Upper lobe of left lung (tissue), 6 donors: ENCODE results near the gene NMRK2. TPM values are rescaled to one million over a fixed set of nuclear protein-coding genes. Genes with fewer than 3 reads are reported as not detected.
"Not testable (repeated sequence)": the region's sequence is repeated elsewhere in the genome, so short reads cannot be mapped to it uniquely, and the experiment has no call there.

Source experiments
- ATAC-seq, 2 donors: fragments of 200-7000 bp; cut with Tn5 transposase; one replicate each; pipeline ENCODE4 v1.9.1; 2022; ENCODE audit warnings: mild to moderate bottlenecking in 2 of 2, moderate library complexity in 2 of 2; ENCODE audit not compliant: low FRiP score in 2 of 2
- DNase-seq, 2 donors: peaks; one replicate each; pipeline ENCODE4 v3.0.0-alpha.2; 2019 to 2020
- H3K27ac ChIP-seq, 4 donors: fragments of 200-600 bp; sonication (generic); one replicate each; pipeline ENCODE4 v1.5.1; 2016 to 2019
- H3K27me3 ChIP-seq, 4 donors: fragments of 200-600 bp; sonication (generic); one replicate each; pipeline ENCODE4 v1.5.1; 2017 to 2019
- H3K36me3 ChIP-seq, 4 donors: fragments of 200-600 bp; sonication (generic); one replicate each; pipeline ENCODE4 v1.5.1; 2016 to 2019
- H3K4me1 ChIP-seq, 4 donors: fragments of 200-600 bp; sonication (generic); one replicate each; pipeline ENCODE4 v1.5.1; 2018 to 2019
- H3K4me3 ChIP-seq, 4 donors: fragments of 200-600 bp; sonication (generic); one replicate each; pipeline ENCODE4 v1.5.1; 2017 to 2019; ENCODE audit warnings: mild to moderate bottlenecking in 2 of 4, moderate library complexity in 1 of 4
- H3K9me3 ChIP-seq, 4 donors: fragments of 200-600 bp; sonication (generic); one replicate each; pipeline ENCODE4 v1.5.1; 2018 to 2019
- EP300 ChIP-seq, 4 donors: sonication (generic); formaldehyde crosslinking; IDR thresholded peaks; one replicate each; pipeline ENCODE4 v1.5.1; 2017; ENCODE audit warnings: antibody characterized with exemption in 4 of 4, control low read depth in 2 of 4
- POLR2A ChIP-seq, 4 donors: fragments of 450-650 bp; IDR thresholded peaks; one replicate each; pipeline ENCODE4 v1.5.1; 2016 to 2017; ENCODE audit warnings: antibody characterized with exemption in 4 of 4, mild to moderate bottlenecking in 2 of 4
- POLR2AphosphoS5 ChIP-seq, 2 donors: sonication (generic); formaldehyde crosslinking; IDR thresholded peaks; one replicate each; pipeline ENCODE4 v1.5.1; 2017; ENCODE audit warnings: antibody characterized with exemption in 2 of 2
- WGBS, 2 donors: methylation state at CpG; one replicate each; pipeline ENCODE4 v1.1.5; 2017 to 2018; 5-methylcytosine and 5-hydroxymethylcytosine counted together
- total RNA-seq, 6 donors: library from RNA; depleted of rRNA in 4 of 6; stranded (reverse); fragments of >200 nt in 4 of 6; gene quantifications; one replicate each; pipeline versions ENCODE4 v1.1.0 to v1.2.1, GENCODE V29; 2016 to 2021
- TF ChIP-seq, protein P1 (sequence below), 6 experiments: fragments of 450-650 bp in 4 of 6; fragments of 200-600 bp in 2 of 6; sonication (generic) in 2 of 6; IDR thresholded peaks; one replicate each; pipeline ENCODE4 v1.5.1; 2016 to 2019; ENCODE audit warnings: antibody characterized with exemption in 6 of 6
- donor health status: DM: no; HTN: no; CAD: no; lungs with moderate emphysema.
- donor health status: DM: no; HTN: yes; CAD: no; lungs with severe emphysema.

The NMRK2 gene
- total RNA-seq, 6 donors from 2014 or later = not detected

DNA sequence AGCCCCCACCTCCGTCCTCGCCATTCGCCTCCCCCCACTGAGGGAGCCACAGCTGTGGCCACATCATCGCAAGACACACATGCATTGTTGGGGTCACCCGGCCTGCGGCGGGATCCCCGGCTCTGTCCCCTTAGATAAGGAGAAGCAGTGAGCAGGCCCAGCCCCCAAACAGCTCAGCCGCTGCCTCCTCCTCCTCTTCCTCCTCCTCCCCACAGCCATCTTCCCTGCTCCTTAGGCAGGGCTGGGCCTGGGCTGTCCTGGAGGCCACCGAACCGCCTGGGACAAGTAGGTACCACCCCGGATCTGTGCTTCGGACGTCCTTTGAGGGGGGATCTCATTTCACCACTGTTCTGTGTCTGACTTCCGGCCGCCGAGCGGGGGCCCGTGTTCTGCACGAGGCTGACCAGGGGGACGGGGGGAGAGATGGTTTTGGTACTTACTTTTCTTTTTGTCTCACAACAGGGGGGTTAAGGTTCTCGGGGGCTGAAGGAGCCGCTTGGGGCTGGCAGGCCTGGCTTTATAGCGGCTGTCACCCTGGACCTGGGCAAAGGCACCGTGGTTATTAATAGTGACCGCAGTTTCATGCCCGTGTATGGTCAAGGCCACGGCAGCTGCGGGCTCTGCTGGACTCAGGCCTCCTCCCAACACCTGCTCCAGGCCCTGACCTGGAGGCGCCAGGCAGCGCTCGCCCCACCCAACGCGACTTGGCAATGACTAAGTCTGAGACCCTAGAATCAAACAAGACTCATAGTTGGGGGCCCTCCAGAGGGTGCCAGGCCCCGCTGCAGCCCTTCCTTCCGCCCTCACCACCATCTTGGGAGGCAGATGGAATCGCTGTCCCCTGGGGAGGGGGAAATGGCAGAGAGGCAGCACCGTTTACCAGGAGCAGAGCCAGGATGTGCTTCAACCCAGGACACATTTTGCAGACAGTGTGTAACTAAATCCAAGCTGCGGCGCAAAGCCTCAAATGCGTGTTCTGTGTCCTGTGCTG is 18.3 kb downstream of the NMRK2 start:
- DNase-seq (peak in 1 of 2 donors; percentile 82), ATAC-seq (no peak)
- WGBS, 2 donors = 34 to 38% methylated on average over 15 to 36 of the region's 41 CpGs

DNA sequence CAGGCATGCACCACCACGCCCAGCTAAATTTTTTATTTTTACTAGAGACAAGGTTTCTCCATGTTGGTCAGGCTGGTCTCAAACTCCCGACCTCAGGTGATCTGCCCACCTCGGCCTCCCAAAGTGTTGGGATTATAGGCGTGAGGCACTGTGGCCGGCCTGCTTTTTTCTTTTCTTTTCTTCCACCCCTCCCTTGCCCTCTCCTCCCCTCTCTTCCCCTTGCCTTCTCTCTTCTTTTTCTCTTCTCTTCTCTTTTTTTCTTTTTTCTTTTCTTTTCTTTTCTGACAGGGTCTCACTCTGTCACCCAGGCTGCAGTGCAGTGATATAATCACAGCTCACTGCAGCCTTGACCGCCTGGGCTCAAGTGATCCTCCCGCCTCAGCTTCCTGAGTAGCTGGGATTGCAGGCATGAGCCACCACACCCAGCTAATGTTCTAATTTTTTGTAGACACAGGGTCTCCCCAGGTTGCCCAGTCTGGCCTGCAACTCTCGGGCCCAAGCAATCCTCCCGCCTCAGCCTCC is 19.9 kb downstream of the NMRK2 start:
- Histone ChIP-seq H3K36me3 (peaks cover 0 to 22% (median 15%) of the 10 kb centered on the region in 4 donors), H3K4me1 (peaks cover 0 to 16% (median 6%) of the 10 kb centered on the region in 4 donors)
- H3K4me3 ChIP-seq, H3K9me3 ChIP-seq, ATAC-seq, H3K27ac ChIP-seq, DNase-seq, H3K27me3 ChIP-seq: not testable (repeated sequence)
- WGBS, 2 donors = 84 to 88% methylated on average over 8 to 9 of the region's 9 CpGs

More for the DNA sequence above, 18.3 kb downstream of the NMRK2 start:
- Histone ChIP-seq H3K27ac (peak overlapping the region in 3 of 4 donors; percentile 30 to 54 (median 49)), H3K4me1 (peaks cover 0 to 16% (median 6%) of the 10 kb centered on the region in 4 donors), H3K36me3 (peaks cover 0 to 9% (median 6%) of the 10 kb centered on the region in 4 donors), H3K4me3 (peak overlapping the region in 3 of 4 donors; percentile 3 to 27 (median 22)), H3K9me3 (no peaks in the 10 kb centered on the region), H3K27me3 (peaks cover 0 to 6% (median 0%) of the 10 kb centered on the region in 4 donors)
- no peak for TF ChIP-seq EP300 (IDR thresholded peaks at IDR 0.05)
- no peak for TF ChIP-seq POLR2A (IDR thresholded peaks at IDR 0.05)
- TF ChIP-seq, protein P1, sequence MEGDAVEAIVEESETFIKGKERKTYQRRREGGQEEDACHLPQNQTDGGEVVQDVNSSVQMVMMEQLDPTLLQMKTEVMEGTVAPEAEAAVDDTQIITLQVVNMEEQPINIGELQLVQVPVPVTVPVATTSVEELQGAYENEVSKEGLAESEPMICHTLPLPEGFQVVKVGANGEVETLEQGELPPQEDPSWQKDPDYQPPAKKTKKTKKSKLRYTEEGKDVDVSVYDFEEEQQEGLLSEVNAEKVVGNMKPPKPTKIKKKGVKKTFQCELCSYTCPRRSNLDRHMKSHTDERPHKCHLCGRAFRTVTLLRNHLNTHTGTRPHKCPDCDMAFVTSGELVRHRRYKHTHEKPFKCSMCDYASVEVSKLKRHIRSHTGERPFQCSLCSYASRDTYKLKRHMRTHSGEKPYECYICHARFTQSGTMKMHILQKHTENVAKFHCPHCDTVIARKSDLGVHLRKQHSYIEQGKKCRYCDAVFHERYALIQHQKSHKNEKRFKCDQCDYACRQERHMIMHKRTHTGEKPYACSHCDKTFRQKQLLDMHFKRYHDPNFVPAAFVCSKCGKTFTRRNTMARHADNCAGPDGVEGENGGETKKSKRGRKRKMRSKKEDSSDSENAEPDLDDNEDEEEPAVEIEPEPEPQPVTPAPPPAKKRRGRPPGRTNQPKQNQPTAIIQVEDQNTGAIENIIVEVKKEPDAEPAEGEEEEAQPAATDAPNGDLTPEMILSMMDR (IDR thresholded peaks at IDR 0.05) = no peak
- TF ChIP-seq POLR2AphosphoS5 (IDR thresholded peaks at IDR 0.05) = no peak

DNA sequence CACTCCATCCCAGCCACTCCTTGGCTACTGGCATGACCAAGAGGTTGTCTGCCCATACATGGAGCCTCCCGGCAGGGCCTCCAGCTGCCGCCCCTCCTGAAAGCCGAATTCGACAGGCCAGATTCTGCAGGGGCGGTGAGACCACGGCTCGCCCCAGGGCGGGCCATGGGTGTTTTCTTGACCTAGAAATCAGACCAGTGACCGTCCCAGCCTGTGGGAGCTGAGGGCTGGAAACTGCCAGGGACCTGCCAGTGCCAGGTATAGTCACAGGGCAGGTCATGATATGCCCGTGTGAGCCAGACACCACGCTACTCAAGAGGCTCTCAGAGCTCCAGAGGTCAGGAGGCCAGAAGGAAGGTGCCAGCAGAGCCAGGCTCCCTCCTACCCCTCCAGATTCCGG is 21.2 kb downstream of the NMRK2 start:
- 91% methylated on average over 1 to 12 of the region's 12 CpGs for WGBS, 2 donors
- Histone ChIP-seq H3K27me3 (peaks cover 0 to 6% (median 0%) of the 10 kb centered on the region in 4 donors), H3K4me3 (no peak overlapping the region), H3K9me3 (no peaks in the 10 kb centered on the region), H3K27ac (no peak overlapping the region), H3K4me1 (peaks cover 0 to 16% (median 6%) of the 10 kb centered on the region in 4 donors), H3K36me3 (peaks cover 6 to 35% (median 28%) of the 10 kb centered on the region in 4 donors)
- no peak for ATAC-seq
- no peak for DNase-seq
- TF ChIP-seq POLR2AphosphoS5 (IDR thresholded peaks at IDR 0.05) (no peak), EP300 (IDR thresholded peaks at IDR 0.05) (no peak), POLR2A (IDR thresholded peaks at IDR 0.05) (no peak)
- TF ChIP-seq, protein P1 (IDR thresholded peaks at IDR 0.05) = no peak

DNA sequence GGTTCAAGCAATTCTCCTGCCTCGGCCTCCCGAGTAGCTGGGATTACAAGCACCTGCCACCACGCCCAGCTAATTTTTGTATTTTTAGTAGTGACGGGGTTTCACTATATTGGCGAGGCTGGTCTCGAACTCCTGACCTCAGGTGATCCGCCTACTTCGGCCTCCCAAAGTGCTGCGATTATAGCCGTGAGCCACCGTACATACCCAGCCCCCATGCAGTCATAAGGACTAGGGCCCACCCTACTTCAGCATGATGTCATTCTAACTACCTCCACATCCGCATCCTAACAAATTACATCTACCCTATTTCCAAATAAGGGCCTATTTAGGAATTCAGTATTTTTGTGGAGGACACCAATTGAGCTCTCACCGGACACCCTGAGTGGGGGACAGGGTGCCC is 22.4 kb downstream of the NMRK2 start:
- Histone ChIP-seq H3K4me1 (peaks cover 0 to 16% (median 5%) of the 10 kb centered on the region in 4 donors), H3K36me3 (peaks cover 16 to 47% (median 40%) of the 10 kb centered on the region in 4 donors)
- DNase-seq, H3K27me3 ChIP-seq, H3K4me3 ChIP-seq, H3K9me3 ChIP-seq, ATAC-seq, H3K27ac ChIP-seq: not testable (repeated sequence)
- 90 to 96% methylated on average over 13 of the region's 13 CpGs for WGBS, 2 donors

DNA sequence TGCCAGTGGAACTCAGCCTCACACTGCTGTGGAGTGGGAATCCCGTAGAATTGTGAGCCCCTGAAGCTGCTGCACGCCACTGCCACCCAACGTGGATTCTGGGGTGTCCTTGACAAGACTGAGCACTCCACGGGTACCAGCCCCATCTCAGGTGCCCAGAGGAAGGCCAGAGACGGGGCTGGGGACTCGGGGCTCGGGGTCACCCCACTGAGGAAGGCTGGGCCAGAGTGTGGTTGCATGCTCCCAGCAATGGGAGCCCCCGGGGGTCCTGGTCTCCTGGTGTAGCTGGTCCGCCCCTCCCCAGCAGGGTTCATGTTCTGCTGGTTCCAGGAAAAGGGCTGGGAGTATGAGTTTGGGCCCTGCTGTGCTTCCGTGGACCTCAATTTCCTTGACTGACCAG is 22.8 kb downstream of the NMRK2 start:
- ATAC-seq = no peak
- Histone ChIP-seq H3K36me3 (peaks cover 20 to 51% (median 44%) of the 10 kb centered on the region in 4 donors), H3K9me3 (no peaks in the 10 kb centered on the region), H3K4me1 (peaks cover 0 to 12% (median 2%) of the 10 kb centered on the region in 4 donors), H3K27me3 (peaks cover 0 to 2% (median 0%) of the 10 kb centered on the region in 4 donors), H3K4me3 (no peak overlapping the region), H3K27ac (no peak overlapping the region)
- TF ChIP-seq POLR2A (IDR thresholded peaks at IDR 0.05) (no peak), EP300 (IDR thresholded peaks at IDR 0.05) (no peak), POLR2AphosphoS5 (IDR thresholded peaks at IDR 0.05) (no peak)
- TF ChIP-seq, protein P1 (IDR thresholded peaks at IDR 0.05) = no peak
- no peak for DNase-seq
- WGBS, 2 donors = 87 to 93% methylated on average over 7 to 8 of the region's 10 CpGs
